Measurements from ENCODE around the gene PSMC1.

PSMC1 gene

GRCh38 chr14:90275820-90276219 lies 19.5 kb downstream of the PSMC1 start:
- DNase-seq (ENCODE audit: low read depth in 1 of 2, low spot score in 1 of 2) = no peak

GRCh38 chr14:90276646-90277367 lies 20.5 kb downstream of the PSMC1 start:
- DNase-seq (ENCODE audit: low read depth in 1 of 2, low spot score in 1 of 2) = no peak

GRCh38 chr14:90277581-90278198 lies 21.3 kb downstream of the PSMC1 start:
- no peak for DNase-seq (ENCODE audit: low read depth in 1 of 2, low spot score in 1 of 2)

GRCh38 chr14:90278199-90279175 lies 22.1 kb downstream of the PSMC1 start:
- no peak for DNase-seq (ENCODE audit: low read depth in 1 of 2, low spot score in 1 of 2)

- DNase-seq (ENCODE audit: low read depth in 1 of 2, low spot score in 1 of 2) = no peak
Observed at GRCh38 chr14:90280096-90280495, 23.7 kb downstream of the PSMC1 start.

- DNase-seq (ENCODE audit: low read depth in 1 of 2, low spot score in 1 of 2) = no peak
Observed at GRCh38 chr14:90281261-90281660, 24.9 kb downstream of the PSMC1 start.

GRCh38 chr14:90281756-90282155 lies 25.4 kb downstream of the PSMC1 start:
- no peak for DNase-seq (ENCODE audit: low read depth in 1 of 2, low spot score in 1 of 2)

- no peak for DNase-seq (ENCODE audit: low read depth in 1 of 2, low spot score in 1 of 2)
Observed at GRCh38 chr14:90287791-90288190, 31.4 kb downstream of the PSMC1 start.

- no peak for DNase-seq (ENCODE audit: low read depth in 1 of 2, low spot score in 1 of 2)
Observed at GRCh38 chr14:90288651-90289355, 32.5 kb downstream of the PSMC1 start.

- DNase-seq (ENCODE audit: low read depth in 1 of 2, low spot score in 1 of 2) = no peak
Observed at GRCh38 chr14:90290337-90291011, 34.1 kb downstream of the PSMC1 start.

GRCh38 chr14:90291699-90292098 lies 35.3 kb downstream of the PSMC1 start:
- DNase-seq (ENCODE audit: low read depth in 1 of 2, low spot score in 1 of 2) = no peak

GRCh38 chr14:90293766-90294730 lies 37.7 kb downstream of the PSMC1 start:
- DNase-seq (ENCODE audit: low read depth in 1 of 2, low spot score in 1 of 2) = no peak

- DNase-seq (ENCODE audit: low read depth in 1 of 2, low spot score in 1 of 2) = no peak
Observed at GRCh38 chr14:90294872-90295271, 38.5 kb downstream of the PSMC1 start.

- DNase-seq (ENCODE audit: low read depth in 1 of 2, low spot score in 1 of 2) = no peak
Observed at GRCh38 chr14:90295870-90296516, 39.6 kb downstream of the PSMC1 start.

GRCh38 chr14:90296641-90297040 lies 40.3 kb downstream of the PSMC1 start:
- DNase-seq (ENCODE audit: low read depth in 1 of 2, low spot score in 1 of 2) = no peak

GRCh38 chr14:90297876-90298629 lies 41.7 kb downstream of the PSMC1 start:
- no peak for DNase-seq (ENCODE audit: low read depth in 1 of 2, low spot score in 1 of 2)

GRCh38 chr14:90299408-90299807 lies 43.1 kb downstream of the PSMC1 start:
- no peak for DNase-seq (ENCODE audit: low read depth in 1 of 2, low spot score in 1 of 2)

- no peak for DNase-seq (ENCODE audit: low read depth in 1 of 2, low spot score in 1 of 2)
Observed at GRCh38 chr14:90300611-90301047, 44.3 kb downstream of the PSMC1 start.

All from activated CD4-positive, alpha-beta T cell treated with anti-CD3 and anti-CD28 coated beads, Interleukin-2, amount 50 U/mL, for 24 hours (primary cell).